B cell (primary cell): Measurements from ENCODE around the gene CAPS. TPM values are rescaled to one million over a fixed set of nuclear protein-coding genes. Genes with fewer than 3 reads are reported as not detected.

Experiments
- polyA plus RNA-seq: library from polyadenylated mRNA; depleted of rRNA; stranded (reverse); fragments of >200 nt; gene quantifications from 2 replicates; pipeline ENCODE4 v1.2.3, GENCODE V29; 2012
- total RNA-seq, 2 donors: library from RNA; stranded (reverse); fragments of 120-200 nt in 1 of 2; gene quantifications; 1 replicate in 1 of 2; 2 replicates in 1 of 2; pipeline versions ENCODE4 v1.2.3 to v1.2.4, GENCODE V29; 2013 to 2022

CAPS gene
- total and polyA plus RNA-seq, 2 donors (not counting 1 experiment from before 2014, with no cell fraction given), result 40.0 to 65.7 TPM

Other genes starting within 250 kb of the CAPS start
- gene MICOS13, start 233.7 kb upstream of the CAPS start, total RNA-seq, result 30.8 and 34.5 TPM in 2 replicates
- gene MICOS13, start 233.7 kb upstream of the CAPS start, polyA plus RNA-seq, result 29.8 and 41.9 TPM in 2 replicates
- 1.4 and 1.8 TPM in 2 replicates for gene HSD11B1L, start 233.2 kb upstream of the CAPS start, total RNA-seq
- gene HSD11B1L, start 233.2 kb upstream of the CAPS start, polyA plus RNA-seq, result 4.5 and 4.6 TPM in 2 replicates
- 895 and 983 TPM in 2 replicates for gene RPL36, start 224.0 kb upstream of the CAPS start, total RNA-seq
- gene RPL36, start 224.0 kb upstream of the CAPS start, polyA plus RNA-seq, result 551 and 899 TPM in 2 replicates
- 67.2 and 70.3 TPM in 2 replicates for gene LONP1, start 194.1 kb upstream of the CAPS start, total RNA-seq
- 60.1 and 65.6 TPM in 2 replicates for gene LONP1, start 194.1 kb upstream of the CAPS start, polyA plus RNA-seq
- gene CATSPERD, start 193.6 kb upstream of the CAPS start, total RNA-seq, result not detected in 2 replicates
- gene CATSPERD, start 193.6 kb upstream of the CAPS start, polyA plus RNA-seq, result not detected in 2 replicates
- gene PRR22, start 129.5 kb upstream of the CAPS start, total RNA-seq, result 5.4 and 5.6 TPM in 2 replicates
- 3.4 and 4.1 TPM in 2 replicates for gene PRR22, start 129.5 kb upstream of the CAPS start, polyA plus RNA-seq
- gene DUS3L, start 123.1 kb upstream of the CAPS start, total RNA-seq, result 79.0 and 84.6 TPM in 2 replicates
- gene DUS3L, start 123.1 kb upstream of the CAPS start, polyA plus RNA-seq, result 118 and 202 TPM in 2 replicates
- 0.36 TPM in 1 of 2 replicates, not detected in the other for gene NRTN, start 109.2 kb upstream of the CAPS start, total RNA-seq
- gene NRTN, start 109.2 kb upstream of the CAPS start, polyA plus RNA-seq, result 0.27 and 2.2 TPM in 2 replicates
- not detected in 2 replicates for gene FUT6, start 74.6 kb upstream of the CAPS start, total RNA-seq
- gene FUT6, start 74.6 kb upstream of the CAPS start, polyA plus RNA-seq, result 0.03 TPM in 1 of 2 replicates, not detected in the other
- not detected in 2 replicates for gene FUT3, start 62.8 kb upstream of the CAPS start, total RNA-seq
- not detected in 2 replicates for gene FUT3, start 62.8 kb upstream of the CAPS start, polyA plus RNA-seq
- gene FUT5, start 43.7 kb upstream of the CAPS start, total RNA-seq, result 0.27 TPM in 1 of 2 replicates, not detected in the other
- gene FUT5, start 43.7 kb upstream of the CAPS start, polyA plus RNA-seq, result 0.56 TPM in 1 of 2 replicates, not detected in the other
- 107 and 115 TPM in 2 replicates for gene NDUFA11, start 10.5 kb upstream of the CAPS start, total RNA-seq
- gene NDUFA11, start 10.5 kb upstream of the CAPS start, polyA plus RNA-seq, result 114 and 276 TPM in 2 replicates
- 27.1 and 27.8 TPM in 2 replicates for gene VMAC, start 9.4 kb upstream of the CAPS start, total RNA-seq
- 27.2 and 27.7 TPM in 2 replicates for gene VMAC, start 9.4 kb upstream of the CAPS start, polyA plus RNA-seq
- 90.0 and 91.7 TPM in 2 replicates for gene RANBP3, start 63.9 kb downstream of the CAPS start, total RNA-seq
- gene RANBP3, start 63.9 kb downstream of the CAPS start, polyA plus RNA-seq, result 74.5 and 86.7 TPM in 2 replicates
- 6.5 and 8.6 TPM in 2 replicates for gene RFX2, start 196.2 kb downstream of the CAPS start, total RNA-seq
- 2.4 and 7.1 TPM in 2 replicates for gene RFX2, start 196.2 kb downstream of the CAPS start, polyA plus RNA-seq
- gene ACSBG2, start 221.4 kb downstream of the CAPS start, total RNA-seq, result not detected in 2 replicates
- not detected in 2 replicates for gene ACSBG2, start 221.4 kb downstream of the CAPS start, polyA plus RNA-seq